OCI-LY7 (cell line): Measurements from ENCODE around the gene CCRL2.

ENCODE experiments used
- EZH2phosphoT487 ChIP-seq: fragments of 200-600 bp; sonication (generic); IDR thresholded peaks from 2 replicates; pipeline ENCODE4 v1.6.1; 2018; ENCODE audit warnings: low read depth, borderline replicate concordance, mild to moderate bottlenecking, mixed run types, antibody characterized with exemption, low read length, moderate library complexity, mixed read lengths
- TF ChIP-seq, protein P1 (sequence below): fragments of 200-600 bp; sonication (generic); conservative IDR thresholded peaks from 2 replicates; pipeline ENCODE4 v1.5.1; 2014; ENCODE audit warnings: mild to moderate bottlenecking, antibody characterized with exemption, low read length, moderate library complexity, mixed read lengths

DNA sequence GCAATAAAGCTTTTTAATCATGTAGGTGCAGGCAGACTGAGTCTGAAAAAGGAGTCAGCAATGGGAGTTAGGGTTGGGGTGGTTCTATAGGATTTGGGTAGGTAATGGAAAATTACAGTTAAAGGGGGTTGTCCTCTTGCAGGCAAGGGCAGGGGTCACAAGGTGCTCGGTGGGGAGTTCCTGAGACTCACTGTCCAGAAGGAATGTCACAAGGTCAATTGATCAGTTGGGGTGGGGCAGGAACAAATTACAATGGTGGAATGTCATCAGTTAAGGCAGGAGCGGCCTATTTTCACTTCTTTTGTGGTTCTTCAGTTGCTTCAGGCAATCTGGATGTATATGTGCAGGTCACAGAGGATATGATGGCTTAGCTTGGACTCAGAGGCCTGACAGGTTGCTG is 14.0 kb upstream of the CCRL2 start:
- TF ChIP-seq, protein P1, sequence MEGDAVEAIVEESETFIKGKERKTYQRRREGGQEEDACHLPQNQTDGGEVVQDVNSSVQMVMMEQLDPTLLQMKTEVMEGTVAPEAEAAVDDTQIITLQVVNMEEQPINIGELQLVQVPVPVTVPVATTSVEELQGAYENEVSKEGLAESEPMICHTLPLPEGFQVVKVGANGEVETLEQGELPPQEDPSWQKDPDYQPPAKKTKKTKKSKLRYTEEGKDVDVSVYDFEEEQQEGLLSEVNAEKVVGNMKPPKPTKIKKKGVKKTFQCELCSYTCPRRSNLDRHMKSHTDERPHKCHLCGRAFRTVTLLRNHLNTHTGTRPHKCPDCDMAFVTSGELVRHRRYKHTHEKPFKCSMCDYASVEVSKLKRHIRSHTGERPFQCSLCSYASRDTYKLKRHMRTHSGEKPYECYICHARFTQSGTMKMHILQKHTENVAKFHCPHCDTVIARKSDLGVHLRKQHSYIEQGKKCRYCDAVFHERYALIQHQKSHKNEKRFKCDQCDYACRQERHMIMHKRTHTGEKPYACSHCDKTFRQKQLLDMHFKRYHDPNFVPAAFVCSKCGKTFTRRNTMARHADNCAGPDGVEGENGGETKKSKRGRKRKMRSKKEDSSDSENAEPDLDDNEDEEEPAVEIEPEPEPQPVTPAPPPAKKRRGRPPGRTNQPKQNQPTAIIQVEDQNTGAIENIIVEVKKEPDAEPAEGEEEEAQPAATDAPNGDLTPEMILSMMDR, result no peak
- no peak for TF ChIP-seq EZH2phosphoT487
